ENCODE results near the gene WDCP.

WDCP gene

DNA sequence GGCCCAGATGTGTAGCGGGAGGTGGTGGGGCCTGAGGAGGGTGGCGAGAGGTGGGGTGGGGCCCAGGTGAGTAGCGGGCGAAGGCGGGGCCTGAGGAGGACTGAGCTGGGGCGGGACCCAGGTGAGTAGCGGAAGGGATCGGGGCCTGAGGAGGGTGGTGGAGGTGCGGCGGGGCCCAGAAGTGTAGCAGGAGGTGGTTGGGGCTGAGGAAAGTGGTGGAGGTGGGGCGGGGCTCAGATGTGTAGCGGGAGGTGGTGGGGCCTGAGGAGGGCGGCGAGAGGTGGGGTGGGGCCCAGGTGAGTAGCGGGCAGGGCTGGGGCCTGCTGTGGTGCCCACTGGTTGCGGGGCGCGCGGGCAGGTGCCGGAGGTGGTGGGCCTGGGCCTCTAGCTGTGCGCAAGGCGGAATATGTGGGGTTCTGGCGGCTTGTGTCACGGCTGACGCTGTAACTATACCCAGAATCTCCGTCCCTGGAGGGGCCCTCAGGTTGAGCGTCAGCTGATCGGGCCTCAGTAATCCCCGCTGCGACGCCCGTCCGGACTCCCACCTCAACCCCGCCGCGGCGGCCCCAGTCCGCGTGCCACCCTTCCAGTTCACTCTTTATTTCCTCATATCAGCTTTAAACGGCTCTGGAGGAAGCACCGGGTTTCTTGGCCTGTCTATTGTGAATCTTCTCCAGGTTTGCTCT lies 29.8 kb upstream of the WDCP start:
- TF ChIP-seq, protein P1, sequence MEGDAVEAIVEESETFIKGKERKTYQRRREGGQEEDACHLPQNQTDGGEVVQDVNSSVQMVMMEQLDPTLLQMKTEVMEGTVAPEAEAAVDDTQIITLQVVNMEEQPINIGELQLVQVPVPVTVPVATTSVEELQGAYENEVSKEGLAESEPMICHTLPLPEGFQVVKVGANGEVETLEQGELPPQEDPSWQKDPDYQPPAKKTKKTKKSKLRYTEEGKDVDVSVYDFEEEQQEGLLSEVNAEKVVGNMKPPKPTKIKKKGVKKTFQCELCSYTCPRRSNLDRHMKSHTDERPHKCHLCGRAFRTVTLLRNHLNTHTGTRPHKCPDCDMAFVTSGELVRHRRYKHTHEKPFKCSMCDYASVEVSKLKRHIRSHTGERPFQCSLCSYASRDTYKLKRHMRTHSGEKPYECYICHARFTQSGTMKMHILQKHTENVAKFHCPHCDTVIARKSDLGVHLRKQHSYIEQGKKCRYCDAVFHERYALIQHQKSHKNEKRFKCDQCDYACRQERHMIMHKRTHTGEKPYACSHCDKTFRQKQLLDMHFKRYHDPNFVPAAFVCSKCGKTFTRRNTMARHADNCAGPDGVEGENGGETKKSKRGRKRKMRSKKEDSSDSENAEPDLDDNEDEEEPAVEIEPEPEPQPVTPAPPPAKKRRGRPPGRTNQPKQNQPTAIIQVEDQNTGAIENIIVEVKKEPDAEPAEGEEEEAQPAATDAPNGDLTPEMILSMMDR (IDR thresholded peaks at IDR 0.05; ENCODE audit: low read depth, low read length) = no peak
- peak overlapping the region; percentile 94 for H3K4me3 ChIP-seq (ENCODE audit: low read depth, low read length)

DNA sequence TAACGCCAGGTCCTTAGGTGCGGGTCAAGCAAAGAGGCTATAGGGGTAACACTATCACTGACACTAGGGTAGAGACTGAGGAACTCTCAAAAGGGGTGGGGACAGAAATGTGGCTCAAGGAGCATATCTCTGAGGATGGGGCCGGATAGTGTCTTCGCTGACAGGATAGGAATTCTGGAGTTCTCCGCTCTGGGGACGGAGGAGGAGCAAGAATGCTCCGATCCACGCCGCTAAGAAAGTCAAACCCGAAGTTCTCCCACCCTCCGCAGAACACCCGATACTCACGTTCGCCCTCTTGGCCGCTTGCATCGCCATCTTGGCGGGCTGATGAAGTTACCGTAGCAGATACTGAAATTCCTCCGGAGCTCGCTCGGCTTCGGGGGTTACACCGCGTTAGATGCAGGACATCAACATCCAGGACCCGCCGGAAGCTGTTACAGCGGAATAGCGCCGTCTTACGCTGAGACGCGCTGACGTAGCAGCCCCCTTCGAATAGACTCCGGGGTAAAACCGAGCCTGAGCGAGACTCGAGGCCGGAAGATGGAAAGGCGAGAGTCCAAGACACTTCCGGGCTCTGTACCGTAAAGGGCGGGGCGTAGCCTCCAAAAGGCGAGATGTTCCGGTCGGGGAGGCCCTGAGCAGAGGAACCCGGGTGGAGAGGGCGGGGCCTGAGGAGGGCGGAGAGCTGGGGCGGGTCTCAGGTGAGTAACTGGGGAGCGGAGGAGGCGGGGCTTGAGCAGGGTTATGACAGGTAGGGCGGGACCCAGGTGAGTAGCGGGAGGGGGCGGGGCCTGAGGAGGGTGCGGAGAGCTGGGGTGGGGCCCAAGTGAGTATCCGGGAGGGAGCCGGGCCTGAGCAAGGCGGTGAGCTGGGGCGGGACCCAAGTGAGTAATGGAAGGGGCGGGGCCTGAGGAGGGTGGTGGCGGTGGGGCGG lies 29.0 kb upstream of the WDCP start, which contains the start of gene SF3B6:
SF3B6 (minus strand) TSS at position 412 of the 934 bp plus-strand sequence; CDS start at position 315, 97 bp downstream.
- TF ChIP-seq, protein P1 (IDR thresholded peaks at IDR 0.05; ENCODE audit: low read depth, low read length) = no peak
- H3K4me3 ChIP-seq (ENCODE audit: low read depth, low read length) = peak within 1 kb of the TSS; percentile 94

DNA sequence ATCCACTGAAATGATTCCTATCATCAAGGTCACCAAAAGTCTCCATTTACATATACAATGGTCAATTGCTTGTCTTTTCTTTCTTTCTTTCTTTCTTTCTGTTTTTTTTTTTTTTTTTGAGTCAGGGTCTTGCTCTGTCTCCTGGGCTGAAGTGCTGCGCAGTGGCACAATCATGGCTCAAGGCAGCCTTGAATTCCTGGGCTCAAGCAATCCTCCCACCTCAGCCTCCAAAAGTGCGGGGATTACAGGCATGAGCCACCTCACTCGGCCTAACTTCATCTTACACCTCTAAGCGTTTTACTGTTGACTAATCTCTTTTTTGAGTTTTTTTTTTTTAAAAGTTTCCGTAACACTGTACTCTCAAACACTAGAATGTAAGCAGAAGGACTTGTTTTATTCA lies 28.1 kb upstream of the WDCP start:
- TF ChIP-seq, protein P1 (IDR thresholded peaks at IDR 0.05; ENCODE audit: low read depth, low read length) = no peak
- peak overlapping the region; percentile 94 for H3K4me3 ChIP-seq (ENCODE audit: low read depth, low read length)

DNA sequence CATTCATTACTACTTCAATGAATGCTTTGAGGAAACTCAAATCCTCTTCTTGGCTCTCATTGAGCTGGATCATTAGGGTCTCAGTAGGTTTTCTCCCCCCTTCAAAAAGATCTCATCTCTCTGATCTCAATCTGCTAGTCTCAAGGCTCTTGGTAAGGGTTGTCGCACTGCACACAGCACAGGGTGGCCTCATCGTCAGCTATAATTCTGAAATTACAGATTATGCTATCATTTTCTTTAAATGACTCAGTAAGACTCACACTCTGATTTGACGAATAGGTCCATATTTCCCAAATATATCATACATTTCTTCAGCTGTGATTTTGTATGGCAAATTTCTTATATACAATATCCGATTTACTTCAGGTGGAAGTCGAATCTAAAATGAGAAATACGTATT lies 26.6 kb upstream of the WDCP start:
- no peak overlapping the region for H3K4me3 ChIP-seq (ENCODE audit: low read depth, low read length)
- TF ChIP-seq, protein P1 (IDR thresholded peaks at IDR 0.05; ENCODE audit: low read depth, low read length) = no peak

DNA sequence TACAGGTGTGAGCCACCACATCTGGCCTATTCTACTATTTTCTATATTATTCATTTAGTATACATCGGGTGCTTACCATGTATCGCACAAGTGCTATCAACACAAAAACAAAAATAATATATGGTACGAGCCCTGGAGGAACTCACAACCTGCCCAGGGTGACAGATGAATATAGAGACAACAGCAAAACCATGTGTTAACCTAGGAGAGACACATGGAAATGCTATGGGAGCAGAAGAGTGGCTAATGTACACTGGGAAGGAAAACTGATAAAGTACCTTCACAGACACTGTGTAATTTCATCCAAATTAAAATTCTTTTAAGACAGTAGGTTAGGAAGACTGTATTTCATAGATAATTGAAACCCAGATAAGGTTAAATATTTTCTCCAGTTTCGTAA lies 25.1 kb upstream of the WDCP start:
- no peak overlapping the region for H3K4me3 ChIP-seq (ENCODE audit: low read depth, low read length)
- TF ChIP-seq, protein P1 (IDR thresholded peaks at IDR 0.05; ENCODE audit: low read depth, low read length) = no peak

DNA sequence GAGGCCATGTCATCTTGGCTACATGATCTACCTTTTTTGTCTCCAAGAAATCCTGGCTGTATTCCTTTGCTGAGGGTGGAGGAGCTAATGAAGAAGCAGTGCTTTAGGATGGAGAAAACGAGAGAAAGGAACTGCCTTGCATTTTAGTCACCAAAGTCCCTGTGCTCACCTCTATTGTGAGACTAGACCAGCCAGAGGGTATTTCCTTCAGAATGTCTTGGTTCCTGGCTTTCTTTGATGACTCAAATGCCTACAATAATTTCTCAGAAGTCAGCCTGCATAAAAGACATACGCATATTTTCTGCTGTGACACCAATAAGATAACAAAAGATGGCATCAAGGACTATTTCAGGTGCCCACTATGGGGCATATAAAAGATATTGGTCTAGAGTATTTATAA lies 18.1 kb upstream of the WDCP start:
- no peak overlapping the region for H3K4me3 ChIP-seq (ENCODE audit: low read depth, low read length)
- TF ChIP-seq, protein P1 (IDR thresholded peaks at IDR 0.05; ENCODE audit: low read depth, low read length) = no peak

Measured in WI38 (cell line).